Adrenal gland (tissue), 5 donors: ENCODE data around the gene CACNA1E.

Source experiments
- POLR2A ChIP-seq, 2 donors: fragments of 450-650 bp; IDR thresholded peaks; one replicate each; pipeline ENCODE4 v1.6.1; 2017; ENCODE audit warnings: antibody characterized with exemption in 2 of 2, mild to moderate bottlenecking in 2 of 2, moderate library complexity in 1 of 2
- TF ChIP-seq, protein P1 (sequence below), 6 experiments: fragments of 450-650 bp in 4 of 6; fragments of 200-600 bp in 2 of 6; sonication (generic) in 1 of 6; IDR thresholded peaks; 1 replicate in 5 of 6; 2 replicates in 1 of 6; pipeline versions ENCODE4 v1.5.1 to v1.8.0; 2016 to 2021; ENCODE audit warnings: antibody characterized with exemption in 6 of 6, mild to moderate bottlenecking in 2 of 6, moderate library complexity in 1 of 6
- donor health status: DM: no; HTN: no; CAD: no.

DNA sequence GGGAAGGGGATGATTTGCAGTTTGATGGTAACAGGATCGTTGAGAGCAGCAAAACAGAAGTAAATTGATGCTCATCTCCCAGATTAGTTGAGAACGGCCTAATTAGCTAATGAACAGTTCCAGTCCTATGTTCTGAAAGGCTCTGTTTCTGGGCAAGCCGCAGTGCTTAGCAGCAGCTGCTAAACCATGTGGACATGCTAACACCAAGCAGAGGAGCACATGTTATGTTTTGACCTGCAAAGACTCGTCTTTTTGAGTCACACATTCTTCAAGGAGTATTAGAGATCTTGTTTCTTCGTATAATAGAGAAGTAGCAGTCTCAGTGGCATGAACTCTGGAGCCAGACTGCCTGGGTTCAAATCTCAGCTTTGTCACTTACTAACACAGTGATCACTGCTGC is 58.1 kb downstream of the CACNA1E start:
- no peak for TF ChIP-seq POLR2A (IDR thresholded peaks at IDR 0.05)
- TF ChIP-seq, protein P1, sequence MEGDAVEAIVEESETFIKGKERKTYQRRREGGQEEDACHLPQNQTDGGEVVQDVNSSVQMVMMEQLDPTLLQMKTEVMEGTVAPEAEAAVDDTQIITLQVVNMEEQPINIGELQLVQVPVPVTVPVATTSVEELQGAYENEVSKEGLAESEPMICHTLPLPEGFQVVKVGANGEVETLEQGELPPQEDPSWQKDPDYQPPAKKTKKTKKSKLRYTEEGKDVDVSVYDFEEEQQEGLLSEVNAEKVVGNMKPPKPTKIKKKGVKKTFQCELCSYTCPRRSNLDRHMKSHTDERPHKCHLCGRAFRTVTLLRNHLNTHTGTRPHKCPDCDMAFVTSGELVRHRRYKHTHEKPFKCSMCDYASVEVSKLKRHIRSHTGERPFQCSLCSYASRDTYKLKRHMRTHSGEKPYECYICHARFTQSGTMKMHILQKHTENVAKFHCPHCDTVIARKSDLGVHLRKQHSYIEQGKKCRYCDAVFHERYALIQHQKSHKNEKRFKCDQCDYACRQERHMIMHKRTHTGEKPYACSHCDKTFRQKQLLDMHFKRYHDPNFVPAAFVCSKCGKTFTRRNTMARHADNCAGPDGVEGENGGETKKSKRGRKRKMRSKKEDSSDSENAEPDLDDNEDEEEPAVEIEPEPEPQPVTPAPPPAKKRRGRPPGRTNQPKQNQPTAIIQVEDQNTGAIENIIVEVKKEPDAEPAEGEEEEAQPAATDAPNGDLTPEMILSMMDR (IDR thresholded peaks at IDR 0.05) = no peak
